ENCODE measurements around the gene MLLT10. TPM values are rescaled to one million over a fixed set of nuclear protein-coding genes. Genes with fewer than 3 reads are reported as not detected.

Gene MLLT10
- total and polyA plus RNA-seq, 4 donors: 23.1 to 55.5 (median 32.6) TPM

DNA sequence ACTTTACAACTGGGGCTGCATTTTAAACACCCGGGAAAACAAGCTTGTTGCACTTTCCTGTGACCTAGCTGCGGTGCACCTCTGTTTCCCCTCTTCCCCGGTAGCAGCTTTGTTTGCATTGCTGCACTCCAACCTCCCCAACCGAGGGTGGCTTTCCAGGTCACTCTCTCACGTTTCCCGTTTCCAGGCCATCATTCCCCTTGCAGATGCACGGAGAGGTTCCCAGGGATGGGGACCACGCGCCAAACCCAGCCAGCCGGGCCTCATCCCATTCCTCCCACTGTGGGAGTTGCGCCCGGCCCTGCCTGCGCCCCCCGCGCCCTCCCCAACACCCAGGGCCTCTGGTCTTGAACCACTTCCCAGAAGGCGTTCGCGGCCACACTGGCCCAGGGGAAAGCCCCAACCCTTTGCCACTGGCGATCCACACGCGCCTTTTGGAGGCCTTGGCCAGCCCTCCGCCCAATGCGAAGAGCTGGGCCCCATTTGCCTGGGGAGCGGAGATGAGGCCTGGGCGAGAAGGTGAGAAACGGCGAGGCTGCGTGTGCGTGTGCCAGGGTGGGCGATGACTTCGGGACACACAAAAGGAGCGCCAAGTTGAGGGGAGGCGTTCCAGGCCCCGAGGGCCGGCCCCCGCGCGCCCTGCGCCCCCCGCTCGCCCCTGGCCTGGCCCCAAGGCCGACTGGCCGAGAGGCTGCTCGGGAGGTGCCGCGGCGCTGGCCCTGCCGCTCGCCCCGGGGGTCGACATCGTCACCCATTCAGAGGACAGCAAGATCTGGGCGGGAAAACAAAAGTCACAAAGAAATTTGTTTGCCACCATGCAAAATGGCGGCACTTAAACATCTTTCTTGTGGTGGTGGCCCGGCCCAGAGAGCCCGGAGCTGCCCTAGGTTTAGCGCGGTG, 24.4 kb upstream of the MLLT10 start:
- H3K27me3 ChIP-seq (ENCODE audit: control insufficient read depth, insufficient read depth, low read length): peaks cover 14% of the 10 kb centered on the region
- peak overlapping the region; percentile 42 for H3K4me3 ChIP-seq (ENCODE audit: low read depth, low read length)
- peak in 2 of 6 donors; percentile 72 to 81 for DNase-seq (ENCODE audit: low read depth in 4 of 6, low spot score in 6 of 6)
- H3K4me1 ChIP-seq (ENCODE audit: control insufficient read depth, insufficient read depth, low read length): peaks cover 28% of the 10 kb centered on the region
- H3K27ac ChIP-seq (ENCODE audit: low read depth, low read length): peak overlapping the region; percentile 92
- whole genome bisulfite sequencing (ENCODE audit: insufficient coverage): 13% methylated on average over 56 of the region's 58 CpGs
- no peaks in the 10 kb centered on the region for H3K36me3 ChIP-seq (ENCODE audit: control insufficient read depth, insufficient read depth, low read length)
- H3K9me3 ChIP-seq (ENCODE audit: control insufficient read depth, insufficient read depth, low read length): no peaks in the 10 kb centered on the region

DNA sequence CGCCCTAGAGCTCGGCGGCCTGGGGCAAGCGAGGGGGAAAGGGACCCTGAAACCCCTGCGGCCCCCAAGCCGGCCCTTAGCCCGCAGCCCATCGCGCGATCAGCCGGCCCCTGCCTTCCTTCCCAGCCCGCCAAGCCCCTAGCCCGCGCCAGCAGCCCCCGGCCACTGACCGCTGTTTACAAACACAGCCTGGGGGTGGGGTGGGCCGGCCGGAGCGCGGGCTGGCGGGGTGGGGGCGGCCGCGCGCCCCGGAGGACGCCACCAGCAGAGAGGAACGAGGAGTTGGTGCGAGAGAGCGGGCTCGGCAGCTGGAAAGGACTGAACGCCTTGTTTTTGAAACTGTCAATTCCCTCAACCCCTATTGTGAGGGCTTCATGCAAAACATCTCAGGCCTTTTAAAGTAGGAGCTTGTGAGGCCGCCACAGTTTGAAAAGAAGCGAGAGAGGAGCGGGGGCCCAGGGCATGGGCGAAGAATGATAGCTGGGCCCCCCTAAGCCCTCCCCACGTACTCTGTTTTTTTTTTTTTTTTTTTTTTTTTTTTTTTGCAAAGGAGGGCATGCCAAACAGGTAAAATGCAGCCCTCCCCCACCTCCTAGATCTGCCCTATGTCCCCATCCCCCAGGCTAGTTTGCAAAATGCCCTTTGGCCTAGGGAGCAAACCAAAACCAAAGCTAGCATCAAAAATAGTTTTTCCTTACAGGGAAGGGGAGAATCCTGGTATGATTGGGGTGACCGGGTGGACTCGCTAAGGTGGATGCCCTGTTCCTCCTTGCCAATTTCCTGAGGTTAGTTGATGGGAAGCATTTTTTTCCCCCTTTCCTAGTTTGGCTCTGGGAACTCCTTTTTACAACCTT, 23.6 kb upstream of the MLLT10 start:
- peaks cover 28% of the 10 kb centered on the region for H3K4me1 ChIP-seq (ENCODE audit: control insufficient read depth, insufficient read depth, low read length)
- H3K36me3 ChIP-seq (ENCODE audit: control insufficient read depth, insufficient read depth, low read length): no peaks in the 10 kb centered on the region
- H3K27ac ChIP-seq (ENCODE audit: low read depth, low read length): peak overlapping the region; percentile 92
- no peaks in the 10 kb centered on the region for H3K9me3 ChIP-seq (ENCODE audit: control insufficient read depth, insufficient read depth, low read length)
- H3K4me3 ChIP-seq (ENCODE audit: low read depth, low read length): peak overlapping the region; percentile 42
- H3K27me3 ChIP-seq (ENCODE audit: control insufficient read depth, insufficient read depth, low read length): peaks cover 12% of the 10 kb centered on the region
- DNase-seq (ENCODE audit: low read depth in 4 of 6, low spot score in 6 of 6): peak in 2 of 6 donors; percentile 86
- WGBS (ENCODE audit: insufficient coverage): 2% methylated on average over 17 of the region's 39 CpGs

DNA sequence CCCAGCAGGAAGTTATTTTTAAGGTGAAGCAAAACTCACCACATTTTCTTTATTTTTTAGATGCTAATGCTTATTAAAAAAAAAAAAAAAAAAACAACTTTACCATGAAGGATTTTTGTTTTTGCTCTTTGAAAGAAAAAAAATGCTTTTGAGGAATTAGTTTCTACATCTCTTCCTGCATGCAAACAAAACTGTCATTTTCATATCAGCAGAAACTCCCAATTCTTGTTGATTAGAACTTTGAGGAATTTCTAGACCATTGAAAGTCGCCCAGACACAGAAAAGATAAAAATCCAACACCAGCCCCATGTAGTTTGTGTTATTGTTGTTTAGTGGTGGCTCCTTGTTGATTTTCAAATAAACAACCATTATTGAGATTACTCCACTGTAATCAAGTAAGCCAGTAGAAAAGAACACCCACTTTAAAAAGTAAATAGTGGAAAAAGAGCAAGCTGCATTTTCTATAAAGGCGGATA, 22.9 kb upstream of the MLLT10 start:
- peak in 2 of 6 donors; percentile 29 to 41 for DNase-seq (ENCODE audit: low read depth in 4 of 6, low spot score in 6 of 6)
- Histone ChIP-seq H3K9me3 (ENCODE audit: control insufficient read depth, insufficient read depth, low read length) (no peaks in the 10 kb centered on the region), H3K4me3 (ENCODE audit: low read depth, low read length) (peak overlapping the region; percentile 41), H3K27me3 (ENCODE audit: control insufficient read depth, insufficient read depth, low read length) (peaks cover 7% of the 10 kb centered on the region), H3K27ac (ENCODE audit: low read depth, low read length) (peak overlapping the region; percentile 92), H3K4me1 (ENCODE audit: control insufficient read depth, insufficient read depth, low read length) (peaks cover 30% of the 10 kb centered on the region), H3K36me3 (ENCODE audit: control insufficient read depth, insufficient read depth, low read length) (no peaks in the 10 kb centered on the region)
- WGBS (ENCODE audit: insufficient coverage): no CpG with 5 or more reads among the region's 2 CpGs

DNA sequence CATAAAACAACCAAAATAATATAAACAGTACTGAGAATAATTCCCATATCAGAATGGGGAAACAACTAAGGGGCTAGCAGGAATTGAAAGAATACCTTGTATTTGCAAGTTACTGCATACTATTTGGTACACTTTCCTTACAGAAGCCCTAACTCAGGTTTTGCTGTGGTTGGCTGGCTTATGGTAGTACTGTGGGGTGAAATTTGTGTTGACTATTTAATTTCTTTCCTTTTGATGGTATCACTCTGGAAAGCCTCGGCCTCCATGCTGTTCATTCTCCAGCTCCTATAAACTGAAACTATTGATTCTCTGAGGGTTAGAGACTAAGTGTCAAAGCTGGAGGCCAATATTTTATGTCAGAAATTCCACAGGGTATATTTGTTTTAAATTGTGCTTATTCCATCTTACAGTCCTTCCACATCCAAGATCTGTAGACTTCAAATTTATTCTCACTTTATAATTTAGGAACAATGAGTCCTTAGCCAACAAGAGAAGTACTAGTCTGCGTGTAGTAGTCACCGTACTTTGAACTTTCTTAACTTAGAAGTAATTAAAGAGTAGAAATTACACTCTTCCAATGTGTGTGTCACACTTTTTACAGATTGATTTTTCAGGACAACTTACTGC, 22.0 kb upstream of the MLLT10 start:
- H3K4me3 ChIP-seq (ENCODE audit: low read depth, low read length): peak overlapping the region; percentile 29
- WGBS (ENCODE audit: insufficient coverage): no CpG with 5 or more reads among the region's 3 CpGs
- no peaks in the 10 kb centered on the region for H3K27me3 ChIP-seq (ENCODE audit: control insufficient read depth, insufficient read depth, low read length)
- no peaks in the 10 kb centered on the region for H3K9me3 ChIP-seq (ENCODE audit: control insufficient read depth, insufficient read depth, low read length)
- no peaks in the 10 kb centered on the region for H3K36me3 ChIP-seq (ENCODE audit: control insufficient read depth, insufficient read depth, low read length)
- peaks cover 32% of the 10 kb centered on the region for H3K4me1 ChIP-seq (ENCODE audit: control insufficient read depth, insufficient read depth, low read length)
- H3K27ac ChIP-seq (ENCODE audit: low read depth, low read length): peak overlapping the region; percentile 92
- peak in 2 of 6 donors; percentile 46 to 49 for DNase-seq (ENCODE audit: low read depth in 4 of 6, low spot score in 6 of 6)

DNA sequence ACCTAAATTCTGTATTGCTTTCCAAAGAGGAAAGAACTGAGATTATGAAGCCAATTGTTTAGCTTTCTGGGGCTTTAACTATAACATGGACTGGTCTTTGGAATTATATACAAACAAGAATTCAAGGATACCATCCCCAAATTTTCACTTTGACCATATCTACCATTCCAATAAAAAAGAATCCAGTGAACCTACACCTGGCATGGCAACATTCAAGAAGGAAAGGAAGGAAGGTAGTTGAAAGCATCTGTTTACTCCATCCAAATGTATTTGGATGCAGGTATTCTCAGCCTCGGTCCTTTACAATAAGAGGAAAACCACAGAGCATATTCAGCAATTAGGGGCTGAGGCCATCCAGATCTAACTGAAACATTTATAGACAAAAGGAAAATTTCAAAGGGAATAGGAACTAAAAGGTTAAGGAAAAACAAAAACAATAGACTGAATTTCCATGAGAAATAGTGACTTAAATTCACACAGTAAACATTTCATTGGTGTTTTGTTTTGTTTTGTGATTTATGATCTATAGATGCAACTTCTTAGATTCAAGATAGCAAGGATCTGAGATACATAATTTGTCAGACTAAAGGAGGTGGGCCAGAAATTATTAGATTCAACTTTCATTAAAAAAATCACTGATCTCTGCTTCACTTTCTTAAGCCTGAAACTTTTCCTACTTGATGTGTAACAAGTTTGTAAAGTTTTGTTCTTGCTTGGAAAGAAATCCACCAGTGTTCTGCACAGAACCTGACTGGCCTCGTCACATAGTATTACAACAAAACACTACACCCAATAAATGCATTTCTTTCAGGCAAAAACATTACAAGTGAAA, 21.2 kb upstream of the MLLT10 start:
- H3K36me3 ChIP-seq (ENCODE audit: control insufficient read depth, insufficient read depth, low read length): no peaks in the 10 kb centered on the region
- no peaks in the 10 kb centered on the region for H3K9me3 ChIP-seq (ENCODE audit: control insufficient read depth, insufficient read depth, low read length)
- H3K4me3 ChIP-seq (ENCODE audit: low read depth, low read length): peak overlapping the region; percentile 29
- no peaks in the 10 kb centered on the region for H3K27me3 ChIP-seq (ENCODE audit: control insufficient read depth, insufficient read depth, low read length)
- WGBS (ENCODE audit: insufficient coverage): 67% methylated on average over 1 of the region's 2 CpGs
- peak overlapping the region; percentile 92 for H3K27ac ChIP-seq (ENCODE audit: low read depth, low read length)
- H3K4me1 ChIP-seq (ENCODE audit: control insufficient read depth, insufficient read depth, low read length): peaks cover 32% of the 10 kb centered on the region
- DNase-seq (ENCODE audit: low read depth in 4 of 6, low spot score in 6 of 6): peak in 2 of 6 donors; percentile 55 to 56

DNA sequence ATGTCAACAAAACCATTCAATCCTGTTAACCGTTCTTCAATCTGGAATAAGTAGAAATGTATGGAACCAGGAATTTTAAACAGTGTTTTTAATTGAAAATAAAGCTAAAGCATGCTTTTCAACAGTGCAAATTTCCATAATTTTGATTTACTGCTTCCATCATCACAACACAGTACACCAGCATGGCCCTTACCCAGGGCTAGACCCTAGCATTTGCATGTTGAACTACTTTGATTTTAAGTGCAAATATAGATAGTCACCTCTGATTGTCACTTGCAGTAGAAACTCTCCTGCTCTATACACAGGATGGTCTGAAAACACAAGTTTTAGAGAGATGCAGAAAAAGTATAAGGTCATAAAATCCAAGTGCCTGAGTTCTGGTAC, 20.6 kb upstream of the MLLT10 start:
- H3K27ac ChIP-seq (ENCODE audit: low read depth, low read length): peak overlapping the region; percentile 92
- no peaks in the 10 kb centered on the region for H3K9me3 ChIP-seq (ENCODE audit: control insufficient read depth, insufficient read depth, low read length)
- no CpG with 5 or more reads among the region's 1 CpG for WGBS (ENCODE audit: insufficient coverage)
- peaks cover 27% of the 10 kb centered on the region for H3K4me1 ChIP-seq (ENCODE audit: control insufficient read depth, insufficient read depth, low read length)
- H3K4me3 ChIP-seq (ENCODE audit: low read depth, low read length): peak overlapping the region; percentile 3
- H3K27me3 ChIP-seq (ENCODE audit: control insufficient read depth, insufficient read depth, low read length): no peaks in the 10 kb centered on the region
- no peaks in the 10 kb centered on the region for H3K36me3 ChIP-seq (ENCODE audit: control insufficient read depth, insufficient read depth, low read length)
- peak in 1 of 6 donors; percentile 50 for DNase-seq (ENCODE audit: low read depth in 4 of 6, low spot score in 6 of 6)

DNA sequence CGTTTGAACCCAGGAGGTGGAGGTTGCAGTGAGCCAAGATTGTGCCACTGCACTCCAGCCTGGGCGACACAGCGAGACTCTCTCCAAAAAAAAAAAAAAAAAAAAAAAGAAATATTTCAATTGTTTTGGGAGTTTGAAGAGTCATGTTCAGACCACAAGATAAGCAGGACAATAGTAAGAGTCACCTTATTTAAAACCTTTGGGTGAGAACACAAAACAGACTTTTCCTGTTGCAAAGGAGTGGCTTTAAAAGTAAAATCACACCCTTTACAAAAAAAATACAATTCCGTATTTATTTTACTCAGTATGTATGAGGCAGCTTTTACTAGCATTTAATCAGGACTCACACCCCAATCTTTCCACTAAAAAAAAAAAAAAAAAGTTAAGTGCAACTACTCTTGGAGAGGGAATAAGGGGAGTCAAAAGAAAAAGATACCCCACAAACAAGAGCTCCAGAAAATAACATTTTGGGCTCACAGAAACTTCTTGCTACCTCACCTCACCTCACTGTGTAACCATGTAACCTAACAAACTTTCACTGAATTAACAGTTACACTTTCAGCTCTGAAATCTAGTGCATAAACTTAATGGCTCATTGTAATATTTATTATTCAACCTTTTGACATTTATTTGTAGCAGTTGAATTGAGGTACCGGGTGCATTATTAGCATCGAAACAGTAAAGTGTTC, 19.8 kb upstream of the MLLT10 start:
- peak overlapping the region; percentile 47 for H3K27ac ChIP-seq (ENCODE audit: low read depth, low read length)
- no peaks in the 10 kb centered on the region for H3K36me3 ChIP-seq (ENCODE audit: control insufficient read depth, insufficient read depth, low read length)
- no CpG with 5 or more reads among the region's 6 CpGs for WGBS (ENCODE audit: insufficient coverage)
- H3K4me1 ChIP-seq (ENCODE audit: control insufficient read depth, insufficient read depth, low read length): peaks cover 20% of the 10 kb centered on the region
- DNase-seq (ENCODE audit: low read depth in 4 of 6, low spot score in 6 of 6): peak in 1 of 6 donors; percentile 55
- peak overlapping the region; percentile 78 for H3K4me3 ChIP-seq (ENCODE audit: low read depth, low read length)
- no peaks in the 10 kb centered on the region for H3K9me3 ChIP-seq (ENCODE audit: control insufficient read depth, insufficient read depth, low read length)
- H3K27me3 ChIP-seq (ENCODE audit: control insufficient read depth, insufficient read depth, low read length): no peaks in the 10 kb centered on the region

DNA sequence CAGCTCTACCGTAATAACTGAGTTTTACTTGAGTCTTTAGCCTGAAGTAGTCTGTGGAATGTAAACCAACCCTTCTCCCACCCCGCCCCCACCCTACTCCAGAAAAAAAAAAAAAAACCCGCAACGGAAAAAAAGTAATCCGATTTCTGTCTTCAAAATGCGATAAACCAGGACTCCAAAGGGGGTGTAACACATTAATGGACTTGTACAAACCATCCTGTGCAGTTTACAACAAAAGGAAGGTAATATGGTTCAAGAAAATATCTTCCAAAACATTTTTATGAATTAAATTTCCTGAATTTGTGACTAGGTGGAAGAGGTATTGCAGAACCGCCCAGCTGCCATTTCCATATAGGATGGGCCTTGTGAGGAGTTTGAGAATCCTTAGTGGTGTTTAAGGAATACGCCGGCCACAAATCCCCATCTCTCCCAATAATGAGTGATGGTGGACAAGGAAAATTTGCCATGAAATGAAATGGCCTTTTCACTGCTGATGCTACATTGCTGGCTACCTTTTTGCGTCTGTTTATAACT, 19.1 kb upstream of the MLLT10 start:
- no CpG with 5 or more reads among the region's 10 CpGs for WGBS (ENCODE audit: insufficient coverage)
- Histone ChIP-seq H3K9me3 (ENCODE audit: control insufficient read depth, insufficient read depth, low read length) (no peaks in the 10 kb centered on the region), H3K27ac (ENCODE audit: low read depth, low read length) (peak overlapping the region; percentile 89), H3K36me3 (ENCODE audit: control insufficient read depth, insufficient read depth, low read length) (no peaks in the 10 kb centered on the region), H3K27me3 (ENCODE audit: control insufficient read depth, insufficient read depth, low read length) (no peaks in the 10 kb centered on the region), H3K4me3 (ENCODE audit: low read depth, low read length) (peak overlapping the region; percentile 78), H3K4me1 (ENCODE audit: control insufficient read depth, insufficient read depth, low read length) (peaks cover 15% of the 10 kb centered on the region)
- DNase-seq (ENCODE audit: low read depth in 4 of 6, low spot score in 6 of 6): peak in 1 of 6 donors; percentile 68

Measured in spinal cord (tissue), 10 donors.